ENCODE data around the gene BMP7. TPM values are rescaled to one million over a fixed set of nuclear protein-coding genes. Genes with fewer than 3 reads are reported as not detected.

The BMP7 gene
- total and polyA plus RNA-seq, 12 donors: 0.72 to 19.2 (median 4.1) TPM

- intact Hi-C loops (cut with DNase I): no loop called here
- Histone ChIP-seq H3K4me1 (no peaks in the 10 kb centered on the region), H3K4me3 (no peak overlapping the region), H3K27ac (no peak overlapping the region), H3K9me3 (no peaks in the 10 kb centered on the region), H3K36me3 (no peaks in the 10 kb centered on the region), H3K27me3 (peaks cover 3 to 69% (median 45%) of the 10 kb centered on the region in 7 donors)
- 80 to 92% methylated on average over 6 of the region's 6 CpGs for WGBS, 2 donors
- no peak for DNase-seq
- TF ChIP-seq CTCF (IDR thresholded peaks at IDR 0.05): no peak
- ATAC-seq: no peak
Measured at GRCh38 chr20:57291694-57292093, 25.3 kb upstream of the BMP7 start.

DNA sequence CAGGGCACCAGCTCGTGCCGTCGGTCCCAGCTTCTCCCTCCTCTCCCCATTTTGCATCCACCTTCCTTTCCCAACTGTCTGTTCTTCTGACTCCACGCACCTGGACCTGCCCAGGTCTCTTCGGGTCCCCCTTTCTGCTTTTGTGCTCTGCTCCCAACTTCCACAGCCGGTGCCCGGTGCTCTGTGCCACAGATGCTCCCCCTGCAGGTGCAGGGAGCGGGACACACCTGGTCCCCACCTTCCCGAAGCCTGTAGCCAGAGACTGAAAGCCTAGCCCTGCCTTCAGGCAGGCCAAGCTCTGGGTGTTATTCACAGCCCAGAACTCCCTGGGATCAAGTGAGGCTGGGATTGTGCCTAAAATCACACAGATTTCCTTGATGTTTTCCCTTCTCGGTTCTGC lies 24.6 kb upstream of the BMP7 start:
- peaks cover 3 to 76% (median 51%) of the 10 kb centered on the region in 7 donors for H3K27me3 ChIP-seq
- intact Hi-C loops (cut with DNase I): no loop called here
- DNase-seq (no peak), ATAC-seq (no peak)
- WGBS, 2 donors: 69 to 80% methylated on average over 10 of the region's 10 CpGs
- no peak for TF ChIP-seq CTCF (IDR thresholded peaks at IDR 0.05)
- no peaks in the 10 kb centered on the region for H3K9me3 ChIP-seq
- H3K27ac ChIP-seq: no peak overlapping the region
- no peak overlapping the region for H3K4me3 ChIP-seq
- no peaks in the 10 kb centered on the region for H3K36me3 ChIP-seq
- H3K4me1 ChIP-seq: no peaks in the 10 kb centered on the region

DNA sequence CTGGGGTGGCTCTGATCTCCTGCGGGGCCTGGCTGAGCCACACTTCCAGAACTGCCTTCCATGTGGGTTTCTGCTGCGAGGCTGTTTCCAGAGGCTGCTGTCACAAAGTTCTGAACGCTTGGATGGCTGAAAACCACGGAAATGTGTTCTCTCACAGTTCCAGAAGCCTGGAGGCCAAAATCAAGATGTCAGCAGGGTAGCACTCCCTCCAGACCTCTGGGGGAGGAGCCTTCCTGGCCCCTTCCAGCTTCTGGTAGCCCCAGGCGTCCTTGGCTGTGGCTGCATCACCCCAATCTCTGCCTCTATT lies 23.7 kb upstream of the BMP7 start:
- Histone ChIP-seq H3K9me3 (no peaks in the 10 kb centered on the region), H3K36me3 (no peaks in the 10 kb centered on the region), H3K27me3 (peaks cover 3 to 85% (median 59%) of the 10 kb centered on the region in 7 donors), H3K4me3 (no peak overlapping the region), H3K4me1 (no peaks in the 10 kb centered on the region), H3K27ac (no peak overlapping the region)
- TF ChIP-seq CTCF (IDR thresholded peaks at IDR 0.05): no peak
- intact Hi-C loops (cut with DNase I): no loop called here
- WGBS, 2 donors: 68 to 76% methylated on average over 5 of the region's 5 CpGs
- no peak for ATAC-seq
- no peak for DNase-seq

GRCh38 chr20:57289391-57290177 lies 23.1 kb upstream of the BMP7 start:
- TF ChIP-seq CTCF (IDR thresholded peaks at IDR 0.05): no peak
- no peak for ATAC-seq
- 62 to 80% methylated on average over 8 of the region's 8 CpGs for WGBS, 2 donors
- no peak overlapping the region for H3K4me3 ChIP-seq
- H3K4me1 ChIP-seq: no peaks in the 10 kb centered on the region
- no peaks in the 10 kb centered on the region for H3K9me3 ChIP-seq
- no peak for DNase-seq
- intact Hi-C loops (cut with DNase I): no loop called here
- no peak overlapping the region for H3K27ac ChIP-seq
- peaks cover 3 to 87% (median 62%) of the 10 kb centered on the region in 7 donors for H3K27me3 ChIP-seq
- no peaks in the 10 kb centered on the region for H3K36me3 ChIP-seq
